Sigmoid colon (tissue), 7 donors: ENCODE measurements around the gene RHBDF1. TPM values are rescaled to one million over a fixed set of nuclear protein-coding genes. Genes with fewer than 3 reads are reported as not detected.

Experiments used
- DNase-seq: peaks from one replicate; pipeline ENCODE4 v3.0.0-alpha.2; 2019
- H3K27ac ChIP-seq, 4 donors: fragments of 200-600 bp; sonication (generic); one replicate each; pipeline ENCODE4 v1.5.1; 2016 to 2019; ENCODE audit warnings: mild to moderate bottlenecking in 1 of 4
- H3K27me3 ChIP-seq, 3 donors: fragments of 200-600 bp; sonication (generic); one replicate each; pipeline ENCODE4 v1.5.1; 2019; ENCODE audit warnings: mild to moderate bottlenecking in 1 of 3
- H3K36me3 ChIP-seq, 4 donors: fragments of 200-600 bp; sonication (generic); one replicate each; pipeline ENCODE4 v1.5.1; 2016 to 2019
- H3K4me1 ChIP-seq, 4 donors: fragments of 200-600 bp; sonication (generic); one replicate each; pipeline ENCODE4 v1.5.1; 2017 to 2019
- H3K4me3 ChIP-seq, 4 donors: fragments of 200-600 bp; sonication (generic); one replicate each; pipeline ENCODE4 v1.5.1; 2017 to 2019; ENCODE audit warnings: mild to moderate bottlenecking in 2 of 4, moderate library complexity in 1 of 4
- H3K9me3 ChIP-seq, 4 donors: fragments of 200-600 bp in 3 of 4; sonication (generic) in 3 of 4; one replicate each; pipeline versions ENCODE4 v1.5.1 to v1.6.1; 2013 to 2019
- EP300 ChIP-seq, 4 donors: sonication (generic); formaldehyde crosslinking; IDR thresholded peaks; one replicate each; pipeline ENCODE4 v1.6.1; 2017; ENCODE audit warnings: antibody characterized with exemption in 4 of 4
- POLR2A ChIP-seq, 2 donors: fragments of 450-650 bp; IDR thresholded peaks; one replicate each; pipeline ENCODE4 v1.6.1; 2016; ENCODE audit warnings: antibody characterized with exemption in 2 of 2, mild to moderate bottlenecking in 2 of 2, moderate library complexity in 2 of 2
- POLR2AphosphoS5 ChIP-seq, 4 donors: sonication (generic); formaldehyde crosslinking; IDR thresholded peaks; one replicate each; pipeline ENCODE4 v1.6.1; 2017; ENCODE audit warnings: antibody characterized with exemption in 4 of 4
- WGBS, 2 donors: extraction: QIAGEN DNeasy Blood & Tissue Kit; methylation state at CpG; one replicate each; pipeline ENCODE4 v1.1.7; 2013; 5-methylcytosine and 5-hydroxymethylcytosine counted together
- intact Hi-C: fragments of 100-400 bp; cut with DNase I; formaldehyde crosslinking; loops from one replicate; pipeline ENCODE4 v1.15.1; 2023
- polyA plus RNA-seq, 3 donors: library from polyadenylated mRNA; stranded (reverse); fragments of 200-250 nt; gene quantifications; one replicate each; pipeline ENCODE4 v1.2.3, GENCODE V29; 2013
- total RNA-seq, 4 donors: library from RNA; depleted of rRNA; stranded (reverse); fragments of >200 nt; gene quantifications; one replicate each; pipeline ENCODE4 v1.1.0, GENCODE V29; 2016
- TF ChIP-seq, protein P1 (sequence below), 4 experiments: fragments of 450-650 bp in 3 of 4; fragments of 200-600 bp in 1 of 4; IDR thresholded peaks; one replicate each; pipeline ENCODE4 v1.5.1; 2016 to 2019; ENCODE audit warnings: antibody characterized with exemption in 4 of 4, mild to moderate bottlenecking in 3 of 4, moderate library complexity in 2 of 4
- donor health status: healthy with polysubstance abuse.
- donor health status: Bipolar disorder and iron deficiency.
- donor health status: healthy.

The RHBDF1 gene
- total and polyA plus RNA-seq, 7 donors = 6.0 to 42.1 (median 18.2) TPM

DNA sequence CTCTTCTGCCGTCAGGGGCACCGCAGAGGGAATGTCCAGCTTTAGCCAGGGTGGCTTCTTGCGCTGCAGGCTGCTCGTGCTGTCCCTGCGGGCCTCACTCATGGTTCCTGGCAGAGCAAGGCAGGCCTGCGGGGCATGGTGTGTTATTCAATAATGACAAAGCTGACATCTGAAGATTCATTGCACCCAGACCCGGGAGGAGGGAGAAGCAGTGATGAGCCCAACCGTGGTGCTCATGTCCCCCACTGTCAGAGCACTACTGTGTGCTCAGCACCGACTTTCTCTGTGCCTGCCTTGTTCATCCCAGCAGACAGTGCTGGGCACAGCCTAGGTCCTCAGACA, 7.5 kb downstream of the RHBDF1 start:
- Histone ChIP-seq H3K4me1 (peaks cover 0 to 42% (median 32%) of the 10 kb centered on the region in 4 donors), H3K27ac (no peak overlapping the region), H3K4me3 (no peak overlapping the region), H3K36me3 (peaks cover 16 to 49% (median 38%) of the 10 kb centered on the region in 4 donors), H3K9me3 (no peaks in the 10 kb centered on the region), H3K27me3 (no peaks in the 10 kb centered on the region)
- TF ChIP-seq, protein P1, sequence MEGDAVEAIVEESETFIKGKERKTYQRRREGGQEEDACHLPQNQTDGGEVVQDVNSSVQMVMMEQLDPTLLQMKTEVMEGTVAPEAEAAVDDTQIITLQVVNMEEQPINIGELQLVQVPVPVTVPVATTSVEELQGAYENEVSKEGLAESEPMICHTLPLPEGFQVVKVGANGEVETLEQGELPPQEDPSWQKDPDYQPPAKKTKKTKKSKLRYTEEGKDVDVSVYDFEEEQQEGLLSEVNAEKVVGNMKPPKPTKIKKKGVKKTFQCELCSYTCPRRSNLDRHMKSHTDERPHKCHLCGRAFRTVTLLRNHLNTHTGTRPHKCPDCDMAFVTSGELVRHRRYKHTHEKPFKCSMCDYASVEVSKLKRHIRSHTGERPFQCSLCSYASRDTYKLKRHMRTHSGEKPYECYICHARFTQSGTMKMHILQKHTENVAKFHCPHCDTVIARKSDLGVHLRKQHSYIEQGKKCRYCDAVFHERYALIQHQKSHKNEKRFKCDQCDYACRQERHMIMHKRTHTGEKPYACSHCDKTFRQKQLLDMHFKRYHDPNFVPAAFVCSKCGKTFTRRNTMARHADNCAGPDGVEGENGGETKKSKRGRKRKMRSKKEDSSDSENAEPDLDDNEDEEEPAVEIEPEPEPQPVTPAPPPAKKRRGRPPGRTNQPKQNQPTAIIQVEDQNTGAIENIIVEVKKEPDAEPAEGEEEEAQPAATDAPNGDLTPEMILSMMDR (IDR thresholded peaks at IDR 0.05) = no peak
- TF ChIP-seq POLR2AphosphoS5 (IDR thresholded peaks at IDR 0.05) (no peak), EP300 (IDR thresholded peaks at IDR 0.05) (no peak), POLR2A (IDR thresholded peaks at IDR 0.05) (no peak)
- 79 to 92% methylated on average over 9 of the region's 9 CpGs for WGBS, 2 donors
- intact Hi-C loops = loop anchor here (1.0 kb wide), 1 partner anchor 32 kb away; no protein-coding TSS in a partner anchor
- no peak for DNase-seq

GRCh38 chr16:63998-64913, 8.2 kb downstream of the RHBDF1 start:
- Histone ChIP-seq H3K36me3 (peaks cover 16 to 55% (median 43%) of the 10 kb centered on the region in 4 donors), H3K9me3 (no peaks in the 10 kb centered on the region), H3K4me3 (no peak overlapping the region), H3K27me3 (no peaks in the 10 kb centered on the region), H3K27ac (no peak overlapping the region), H3K4me1 (peaks cover 0 to 36% (median 27%) of the 10 kb centered on the region in 4 donors)
- DNase-seq = peak; percentile 55
- TF ChIP-seq POLR2A (IDR thresholded peaks at IDR 0.05) = no peak
- TF ChIP-seq EP300 (IDR thresholded peaks at IDR 0.05) = no peak
- TF ChIP-seq POLR2AphosphoS5 (IDR thresholded peaks at IDR 0.05) = no peak
- TF ChIP-seq, protein P1 (IDR thresholded peaks at IDR 0.05) = no peak
- WGBS, 2 donors = 91 to 92% methylated on average over 25 of the region's 25 CpGs
- intact Hi-C loops = no loop called here

- H3K4me3 ChIP-seq = no peak overlapping the region
- TF ChIP-seq POLR2A (IDR thresholded peaks at IDR 0.05) (no peak), EP300 (IDR thresholded peaks at IDR 0.05) (no peak), POLR2AphosphoS5 (IDR thresholded peaks at IDR 0.05) (no peak)
- TF ChIP-seq, protein P1 (IDR thresholded peaks at IDR 0.05) = no peak
- H3K27me3 ChIP-seq = no peaks in the 10 kb centered on the region
- DNase-seq = no peak
- 96% methylated on average over 16 of the region's 16 CpGs for WGBS, 2 donors
- H3K36me3 ChIP-seq = peaks cover 16 to 63% (median 50%) of the 10 kb centered on the region in 4 donors
- intact Hi-C loops = no loop called here
- no peak overlapping the region for H3K27ac ChIP-seq
- H3K9me3 ChIP-seq = no peaks in the 10 kb centered on the region
- H3K4me1 ChIP-seq = peaks cover 0 to 28% (median 21%) of the 10 kb centered on the region in 4 donors
Observed at GRCh38 chr16:63466-63865, 9.0 kb downstream of the RHBDF1 start.

GRCh38 chr16:62968-63391, 9.5 kb downstream of the RHBDF1 start:
- Histone ChIP-seq H3K36me3 (peaks cover 16 to 68% (median 52%) of the 10 kb centered on the region in 4 donors), H3K27ac (no peak overlapping the region), H3K4me1 (peaks cover 0 to 23% (median 18%) of the 10 kb centered on the region in 4 donors), H3K4me3 (no peak overlapping the region), H3K9me3 (no peaks in the 10 kb centered on the region), H3K27me3 (no peaks in the 10 kb centered on the region)
- WGBS, 2 donors = 96 to 97% methylated on average over 21 of the region's 21 CpGs
- no peak for DNase-seq
- TF ChIP-seq POLR2A (IDR thresholded peaks at IDR 0.05) = no peak
- no peak for TF ChIP-seq POLR2AphosphoS5 (IDR thresholded peaks at IDR 0.05)
- TF ChIP-seq, protein P1 (IDR thresholded peaks at IDR 0.05) = no peak
- TF ChIP-seq EP300 (IDR thresholded peaks at IDR 0.05) = no peak
- intact Hi-C loops = no loop called here
